ENCODE data around the gene RILP.

Gene RILP

GRCh38 chr17:1641065-1641403 is 8.6 kb downstream of the RILP start:
- H3K27me3 ChIP-seq (ENCODE audit: control insufficient read depth, low read length): no peaks in the 10 kb centered on the region
- H3K36me3 ChIP-seq (ENCODE audit: control insufficient read depth, low read length): no peaks in the 10 kb centered on the region
- H3K79me2 ChIP-seq (ENCODE audit: control insufficient read depth, low read length): no peaks in the 10 kb centered on the region
- H3K4me3 ChIP-seq (ENCODE audit: low read length): no peak overlapping the region
- peaks cover 8% of the 10 kb centered on the region for H3F3A ChIP-seq (ENCODE audit: control insufficient read depth, insufficient read depth)
- peaks cover 26% of the 10 kb centered on the region for H3K4me1 ChIP-seq (ENCODE audit: control insufficient read depth, low read length)
- H3K27ac ChIP-seq (ENCODE audit: low read depth, low read length): no peak overlapping the region
- no peaks in the 10 kb centered on the region for H3K9me3 ChIP-seq (ENCODE audit: control insufficient read depth, insufficient read depth, low read length)
- no peaks in the 10 kb centered on the region for H3K9me2 ChIP-seq (replicated peaks; ENCODE audit: control insufficient read depth, low read length)
- TF ChIP-seq EZH2phosphoT487 (IDR thresholded peaks at IDR 0.05; ENCODE audit: borderline replicate concordance, low read length) (no peak), CTCF (IDR thresholded peaks at IDR 0.05; ENCODE audit: low read depth, low read length, poor library complexity, severe bottlenecking) (no peak)
- H4K20me1 ChIP-seq (ENCODE audit: control insufficient read depth, insufficient read depth, low read depth, low read length): no peaks in the 10 kb centered on the region
- H3K4me2 ChIP-seq (ENCODE audit: low read length): no peak overlapping the region

GRCh38 chr17:1640329-1641064 is 9.2 kb downstream of the RILP start:
- H3K4me3 ChIP-seq (ENCODE audit: low read length): no peak overlapping the region
- TF ChIP-seq EZH2phosphoT487 (IDR thresholded peaks at IDR 0.05; ENCODE audit: borderline replicate concordance, low read length) (no peak), CTCF (IDR thresholded peaks at IDR 0.05; ENCODE audit: low read depth, low read length, poor library complexity, severe bottlenecking) (no peak)
- H3K4me2 ChIP-seq (ENCODE audit: low read length): no peak overlapping the region
- no peaks in the 10 kb centered on the region for H3K79me2 ChIP-seq (ENCODE audit: control insufficient read depth, low read length)
- H3K9me3 ChIP-seq (ENCODE audit: control insufficient read depth, insufficient read depth, low read length): no peaks in the 10 kb centered on the region
- H3F3A ChIP-seq (ENCODE audit: control insufficient read depth, insufficient read depth): peaks cover 8% of the 10 kb centered on the region
- no peaks in the 10 kb centered on the region for H4K20me1 ChIP-seq (ENCODE audit: control insufficient read depth, insufficient read depth, low read depth, low read length)
- no peaks in the 10 kb centered on the region for H3K9me2 ChIP-seq (replicated peaks; ENCODE audit: control insufficient read depth, low read length)
- H3K4me1 ChIP-seq (ENCODE audit: control insufficient read depth, low read length): peaks cover 23% of the 10 kb centered on the region
- no peaks in the 10 kb centered on the region for H3K27me3 ChIP-seq (ENCODE audit: control insufficient read depth, low read length)
- no peaks in the 10 kb centered on the region for H3K36me3 ChIP-seq (ENCODE audit: control insufficient read depth, low read length)
- H3K27ac ChIP-seq (ENCODE audit: low read depth, low read length): no peak overlapping the region

- no peak for TF ChIP-seq EZH2phosphoT487 (IDR thresholded peaks at IDR 0.05; ENCODE audit: borderline replicate concordance, low read length)
- no peak for TF ChIP-seq CTCF (IDR thresholded peaks at IDR 0.05; ENCODE audit: low read depth, low read length, poor library complexity, severe bottlenecking)
- Histone ChIP-seq H3F3A (ENCODE audit: control insufficient read depth, insufficient read depth) (peaks cover 8% of the 10 kb centered on the region), H3K4me2 (ENCODE audit: low read length) (no peak overlapping the region), H3K9me3 (ENCODE audit: control insufficient read depth, insufficient read depth, low read length) (no peaks in the 10 kb centered on the region), H3K4me3 (ENCODE audit: low read length) (no peak overlapping the region), H3K4me1 (ENCODE audit: control insufficient read depth, low read length) (peaks cover 14% of the 10 kb centered on the region), H3K9me2 (replicated peaks; ENCODE audit: control insufficient read depth, low read length) (no peaks in the 10 kb centered on the region), H3K79me2 (ENCODE audit: control insufficient read depth, low read length) (no peaks in the 10 kb centered on the region), H4K20me1 (ENCODE audit: control insufficient read depth, insufficient read depth, low read depth, low read length) (no peaks in the 10 kb centered on the region), H3K27me3 (ENCODE audit: control insufficient read depth, low read length) (no peaks in the 10 kb centered on the region), H3K27ac (ENCODE audit: low read depth, low read length) (no peak overlapping the region), H3K36me3 (ENCODE audit: control insufficient read depth, low read length) (no peaks in the 10 kb centered on the region)
Measured at GRCh38 chr17:1639549-1640180, 10.0 kb downstream of the RILP start.
